ENCODE results near the gene MRGPRF.

The MRGPRF gene

DNA sequence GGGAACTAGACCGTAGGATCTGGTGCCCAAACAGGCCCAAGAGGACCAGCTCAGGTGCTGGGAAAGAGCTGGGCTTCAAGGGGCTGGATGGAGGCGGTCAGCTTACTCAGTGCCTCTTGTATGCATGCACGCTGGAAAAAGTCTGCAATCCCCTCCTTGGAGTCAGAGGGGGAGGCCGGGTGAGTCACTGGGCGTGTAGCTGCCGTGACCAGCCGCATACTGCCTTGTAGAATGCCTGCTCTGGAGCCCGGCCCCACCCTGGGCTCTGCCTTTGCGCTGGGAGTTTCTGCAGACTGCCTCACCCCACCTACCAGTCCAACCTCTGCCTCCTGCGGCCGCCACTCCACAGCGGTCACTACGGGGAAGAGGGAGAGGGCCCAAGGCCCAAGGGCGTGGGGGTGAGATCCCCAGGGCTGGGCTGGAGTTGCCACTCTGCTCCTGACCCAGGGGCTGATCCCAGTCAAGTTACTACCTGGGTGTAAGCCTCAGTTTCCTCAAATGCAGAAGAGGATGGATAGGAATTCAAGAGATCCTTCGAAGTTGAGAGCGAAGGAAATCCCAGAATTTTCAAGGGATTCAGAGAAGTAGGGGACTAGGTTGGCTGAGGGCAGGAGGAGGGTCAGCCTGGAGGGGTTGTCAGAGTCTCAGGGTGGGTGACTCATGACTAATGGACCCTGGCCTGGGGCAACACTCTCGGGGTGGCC lies 4.2 kb downstream of the MRGPRF start:
- DNase-seq (ENCODE audit: low read depth, low spot score): no peak
- Histone ChIP-seq H3K36me3 (ENCODE audit: control insufficient read depth, insufficient read depth, low read length) (peaks cover 4% of the 10 kb centered on the region; the same call in 1 of the 2 replicates), H3K27me3 (ENCODE audit: control insufficient read depth, insufficient read depth, low read length) (no peaks in the 10 kb centered on the region), H3K4me1 (ENCODE audit: control insufficient read depth, insufficient read depth, low read length) (peaks cover 12% of the 10 kb centered on the region), H3K9me3 (ENCODE audit: control insufficient read depth, insufficient read depth, low read length) (no peaks in the 10 kb centered on the region), H3K27ac (ENCODE audit: low read length) (no peak overlapping the region), H3K4me3 (ENCODE audit: low read length) (no peak overlapping the region)
- WGBS (ENCODE audit: insufficient coverage, insufficient read length): no CpG with 5 or more reads among the region's 17 CpGs

DNA sequence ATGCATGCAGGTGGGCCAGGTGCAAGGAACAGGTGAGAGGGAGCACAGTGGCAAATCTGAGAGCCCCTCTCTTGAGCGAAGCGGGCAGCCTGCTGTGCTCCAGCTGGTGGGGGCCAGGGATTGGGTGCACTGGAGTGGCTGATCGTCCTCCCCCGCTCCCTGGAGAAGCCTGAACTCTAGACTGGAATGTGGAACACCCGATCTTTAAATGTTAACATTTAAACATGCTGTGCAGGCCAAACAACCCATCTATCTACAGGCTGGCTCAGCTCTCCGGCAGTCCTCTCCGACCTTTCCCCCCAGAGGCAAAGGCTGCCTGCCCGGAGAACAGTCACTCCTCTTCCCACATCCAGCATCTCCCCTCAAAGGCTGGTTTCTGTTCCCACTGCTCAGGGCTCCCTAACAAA lies 5.1 kb downstream of the MRGPRF start:
- Histone ChIP-seq H3K4me1 (ENCODE audit: control insufficient read depth, insufficient read depth, low read length) (peaks cover 12% of the 10 kb centered on the region), H3K27ac (ENCODE audit: low read length) (no peak overlapping the region), H3K27me3 (ENCODE audit: control insufficient read depth, insufficient read depth, low read length) (no peaks in the 10 kb centered on the region), H3K9me3 (ENCODE audit: control insufficient read depth, insufficient read depth, low read length) (no peaks in the 10 kb centered on the region), H3K36me3 (ENCODE audit: control insufficient read depth, insufficient read depth, low read length) (peaks cover 4% of the 10 kb centered on the region; the same call in 1 of the 2 replicates), H3K4me3 (ENCODE audit: low read length) (no peak overlapping the region)
- no peak for DNase-seq (ENCODE audit: low read depth, low spot score)
- no CpG with 5 or more reads among the region's 8 CpGs for WGBS (ENCODE audit: insufficient coverage, insufficient read length)

DNA sequence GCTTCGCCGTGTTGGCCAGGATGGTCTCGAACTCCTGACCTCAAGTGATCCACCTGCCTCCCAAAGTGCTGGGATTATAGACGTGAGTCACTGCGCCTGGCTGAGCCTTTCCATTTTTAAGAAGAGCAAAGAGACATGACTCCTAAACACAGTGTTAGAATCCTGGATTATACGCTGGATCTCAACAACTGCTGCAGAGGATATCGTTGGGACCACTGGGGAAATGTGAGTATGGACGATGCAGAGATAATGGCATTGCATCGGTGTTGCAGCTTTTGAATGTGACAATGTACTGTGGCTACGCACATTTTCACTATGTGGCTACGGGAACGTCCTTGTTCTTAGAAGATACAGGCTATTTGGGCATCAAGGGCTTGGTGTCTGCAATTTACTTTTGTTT lies 6.2 kb downstream of the MRGPRF start:
- Histone ChIP-seq H3K4me3 (ENCODE audit: low read length) (no peak overlapping the region), H3K27ac (ENCODE audit: low read length) (no peak overlapping the region), H3K9me3 (ENCODE audit: control insufficient read depth, insufficient read depth, low read length) (no peaks in the 10 kb centered on the region), H3K27me3 (ENCODE audit: control insufficient read depth, insufficient read depth, low read length) (no peaks in the 10 kb centered on the region), H3K4me1 (ENCODE audit: control insufficient read depth, insufficient read depth, low read length) (peaks cover 7% of the 10 kb centered on the region), H3K36me3 (ENCODE audit: control insufficient read depth, insufficient read depth, low read length) (peaks cover 4% of the 10 kb centered on the region; the same call in 1 of the 2 replicates)
- no peak for DNase-seq (ENCODE audit: low read depth, low spot score)
- no CpG with 5 or more reads among the region's 12 CpGs for WGBS (ENCODE audit: insufficient coverage, insufficient read length)

DNA sequence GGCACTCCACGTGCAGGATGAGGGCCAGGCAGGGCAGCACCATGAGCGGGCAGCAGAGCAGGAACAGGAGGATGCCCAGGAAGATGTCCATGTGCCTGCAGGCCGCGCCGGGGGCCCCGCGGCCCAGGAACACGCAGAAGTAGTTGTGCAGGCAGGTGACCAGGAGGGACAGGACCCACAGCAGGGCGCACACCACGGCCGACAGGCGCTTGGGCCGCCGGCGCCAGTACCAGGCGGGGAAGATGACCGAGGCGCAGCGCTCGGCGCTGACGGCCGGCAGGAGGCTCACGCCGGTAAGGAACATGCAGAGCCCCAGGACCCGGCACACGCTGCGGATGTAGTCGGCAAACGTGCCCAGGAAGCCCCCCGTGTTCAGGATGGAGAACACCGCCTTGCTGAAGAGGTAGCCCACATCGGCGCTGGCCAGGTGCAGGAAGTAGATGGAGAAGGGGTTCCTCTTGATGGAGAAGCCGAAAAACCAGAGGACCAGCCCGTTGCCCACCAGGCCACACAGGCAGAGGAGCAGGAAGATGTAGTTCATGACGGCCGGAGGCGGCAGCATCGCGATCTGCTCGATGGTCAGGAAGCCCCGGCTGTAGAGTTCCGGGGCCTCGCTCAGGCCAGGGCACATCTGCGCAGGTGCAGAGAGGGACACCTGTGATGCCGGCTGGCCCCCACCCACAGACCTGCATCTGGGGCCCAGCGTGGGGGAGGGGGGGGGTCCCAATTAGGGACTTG lies 7.2 kb downstream of the MRGPRF start:
- Histone ChIP-seq H3K4me1 (ENCODE audit: control insufficient read depth, insufficient read depth, low read length) (peaks cover 4% of the 10 kb centered on the region; the same call in 1 of the 2 replicates), H3K9me3 (ENCODE audit: control insufficient read depth, insufficient read depth, low read length) (no peaks in the 10 kb centered on the region), H3K36me3 (ENCODE audit: control insufficient read depth, insufficient read depth, low read length) (peaks cover 4% of the 10 kb centered on the region; the same call in 1 of the 2 replicates), H3K27ac (ENCODE audit: low read length) (no peak overlapping the region), H3K4me3 (ENCODE audit: low read length) (no peak overlapping the region), H3K27me3 (ENCODE audit: control insufficient read depth, insufficient read depth, low read length) (no peaks in the 10 kb centered on the region)
- no CpG with 5 or more reads among the region's 48 CpGs for WGBS (ENCODE audit: insufficient coverage, insufficient read length)
- no peak for DNase-seq (ENCODE audit: low read depth, low spot score)

DNA sequence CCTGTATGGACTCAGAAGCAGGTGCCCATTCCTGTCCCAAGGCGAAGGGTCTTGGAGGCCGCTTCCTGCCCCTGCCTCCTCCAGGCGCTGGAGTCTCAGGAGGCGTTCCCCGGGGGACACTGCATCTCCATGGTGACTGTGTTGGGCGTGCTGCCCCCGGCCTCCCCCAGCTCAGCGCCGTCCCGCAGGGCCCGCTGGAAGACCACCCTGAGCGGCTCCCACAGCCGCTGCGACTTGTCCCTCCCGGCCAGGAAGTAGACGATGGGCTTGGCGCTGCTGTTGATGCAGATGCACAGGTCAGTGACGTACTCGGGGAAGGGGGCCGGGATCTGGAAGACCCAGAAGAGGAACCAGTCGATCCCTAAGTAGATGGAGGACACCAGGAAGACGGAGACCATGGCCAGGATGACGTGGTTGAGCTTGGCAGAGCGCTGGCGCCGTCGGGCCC lies 7.8 kb downstream of the MRGPRF start:
- H3K27ac ChIP-seq (ENCODE audit: low read length): no peak overlapping the region
- no peaks in the 10 kb centered on the region for H3K9me3 ChIP-seq (ENCODE audit: control insufficient read depth, insufficient read depth, low read length)
- H3K36me3 ChIP-seq (ENCODE audit: control insufficient read depth, insufficient read depth, low read length): peaks cover 4% of the 10 kb centered on the region; the same call in 1 of the 2 replicates
- DNase-seq (ENCODE audit: low read depth, low spot score): no peak
- no CpG with 5 or more reads among the region's 27 CpGs for WGBS (ENCODE audit: insufficient coverage, insufficient read length)
- H3K27me3 ChIP-seq (ENCODE audit: control insufficient read depth, insufficient read depth, low read length): no peaks in the 10 kb centered on the region
- no peak overlapping the region for H3K4me3 ChIP-seq (ENCODE audit: low read length)
- H3K4me1 ChIP-seq (ENCODE audit: control insufficient read depth, insufficient read depth, low read length): no peaks in the 10 kb centered on the region

DNA sequence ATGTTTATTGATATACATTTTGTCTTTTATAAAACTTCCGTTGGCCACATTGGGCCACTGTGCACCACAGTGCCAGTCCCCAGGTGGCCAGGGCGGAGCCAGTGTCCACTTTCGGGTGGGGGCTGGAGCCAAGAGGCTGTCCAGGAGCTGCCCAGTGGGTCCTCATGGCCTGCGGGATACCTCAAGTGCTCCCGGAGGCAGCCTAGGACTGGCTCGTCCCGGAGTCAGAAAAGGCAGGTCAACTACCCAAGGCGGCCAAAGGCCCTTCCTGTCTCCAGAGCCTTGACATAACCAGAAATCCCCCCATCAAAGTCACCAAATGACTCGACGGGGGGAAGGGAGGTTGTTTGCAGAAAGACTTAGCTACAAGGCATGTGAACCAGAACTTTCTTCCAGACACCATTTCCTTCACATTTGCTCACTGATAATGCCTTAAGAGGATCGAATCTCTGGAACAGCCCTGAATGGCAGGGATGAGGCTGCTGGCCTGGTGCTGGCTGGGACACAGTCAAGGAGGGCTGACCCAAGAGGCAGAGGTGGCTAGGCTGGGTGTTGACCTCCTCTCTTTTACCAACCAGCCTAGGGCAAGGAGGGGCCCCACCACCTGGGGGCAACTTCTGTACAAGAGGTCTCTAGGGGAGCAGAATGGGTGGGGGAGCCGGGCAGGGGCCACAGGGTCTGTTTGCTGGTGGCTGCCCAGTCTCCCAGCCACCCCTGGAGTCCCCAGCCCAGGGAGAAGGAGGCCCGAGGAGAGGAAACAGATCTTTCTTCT lies 8.4 kb downstream of the MRGPRF start:
- DNase-seq (ENCODE audit: low read depth, low spot score): no peak
- Histone ChIP-seq H3K36me3 (ENCODE audit: control insufficient read depth, insufficient read depth, low read length) (peaks cover 4% of the 10 kb centered on the region; the same call in 1 of the 2 replicates), H3K4me3 (ENCODE audit: low read length) (no peak overlapping the region), H3K27me3 (ENCODE audit: control insufficient read depth, insufficient read depth, low read length) (no peaks in the 10 kb centered on the region), H3K4me1 (ENCODE audit: control insufficient read depth, insufficient read depth, low read length) (no peaks in the 10 kb centered on the region), H3K27ac (ENCODE audit: low read length) (no peak overlapping the region), H3K9me3 (ENCODE audit: control insufficient read depth, insufficient read depth, low read length) (no peaks in the 10 kb centered on the region)
- WGBS (ENCODE audit: insufficient coverage, insufficient read length): no CpG with 5 or more reads among the region's 13 CpGs

DNA sequence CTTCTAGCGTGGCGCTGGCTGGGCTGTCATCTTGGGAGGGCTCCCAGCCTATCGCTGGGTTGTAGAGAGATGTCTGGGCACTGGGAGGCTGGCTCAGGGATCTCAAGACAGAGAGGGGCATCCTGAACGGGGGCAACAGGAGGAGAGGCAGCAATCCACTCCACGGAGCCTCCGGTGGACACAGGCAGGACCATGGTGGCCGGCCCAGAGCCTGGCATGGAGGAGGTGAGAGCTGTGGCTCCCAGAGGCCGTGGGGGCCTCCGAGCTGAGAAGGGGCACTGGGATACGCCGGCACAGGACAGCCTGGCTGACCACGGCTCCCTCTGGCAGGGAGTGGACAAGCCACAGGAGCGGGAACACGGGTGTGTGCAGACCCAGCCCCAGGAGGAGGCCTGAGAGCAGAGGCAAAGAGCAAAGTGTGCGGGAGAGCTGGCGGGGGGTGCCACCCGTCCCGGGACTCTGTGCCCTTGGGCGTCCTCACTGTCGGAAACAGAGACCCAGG lies 9.1 kb downstream of the MRGPRF start:
- no peaks in the 10 kb centered on the region for H3K27me3 ChIP-seq (ENCODE audit: control insufficient read depth, insufficient read depth, low read length)
- H3K4me1 ChIP-seq (ENCODE audit: control insufficient read depth, insufficient read depth, low read length): no peaks in the 10 kb centered on the region
- peaks cover 4% of the 10 kb centered on the region; the same call in 1 of the 2 replicates for H3K36me3 ChIP-seq (ENCODE audit: control insufficient read depth, insufficient read depth, low read length)
- H3K27ac ChIP-seq (ENCODE audit: low read length): no peak overlapping the region
- no peaks in the 10 kb centered on the region for H3K9me3 ChIP-seq (ENCODE audit: control insufficient read depth, insufficient read depth, low read length)
- DNase-seq (ENCODE audit: low read depth, low spot score): no peak
- H3K4me3 ChIP-seq (ENCODE audit: low read length): no peak overlapping the region
- no CpG with 5 or more reads among the region's 20 CpGs for WGBS (ENCODE audit: insufficient coverage, insufficient read length)

DNA sequence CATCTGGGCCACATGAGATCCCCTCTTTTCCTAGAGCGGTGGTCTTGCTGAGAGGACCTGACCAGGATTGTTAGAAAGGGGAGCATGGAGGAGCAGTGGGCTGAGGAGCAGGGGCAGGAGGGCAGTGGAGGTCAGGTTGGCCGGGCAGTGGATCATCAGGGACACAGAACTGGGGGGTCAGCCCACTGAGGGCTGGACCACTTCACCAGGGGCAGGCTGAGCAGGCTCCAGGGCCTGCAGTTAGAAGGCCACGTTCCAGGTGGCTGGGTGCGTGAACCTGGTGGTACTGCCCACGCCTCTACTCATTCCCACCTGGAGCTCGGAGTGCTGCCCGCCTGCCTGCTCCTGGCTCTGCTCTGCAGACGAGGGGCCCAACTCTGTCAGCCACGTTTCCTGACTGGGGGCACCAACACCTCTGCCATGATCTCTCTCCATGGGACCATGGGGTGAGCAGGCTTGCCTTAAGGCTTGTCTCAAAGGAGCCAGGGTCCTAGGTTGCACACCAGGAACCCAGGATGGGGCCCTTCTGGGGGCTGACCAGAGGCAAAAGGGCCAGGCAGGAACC lies 9.7 kb downstream of the MRGPRF start:
- H3K9me3 ChIP-seq (ENCODE audit: control insufficient read depth, insufficient read depth, low read length): no peaks in the 10 kb centered on the region
- H3K4me3 ChIP-seq (ENCODE audit: low read length): no peak overlapping the region
- no CpG with 5 or more reads among the region's 9 CpGs for WGBS (ENCODE audit: insufficient coverage, insufficient read length)
- H3K27ac ChIP-seq (ENCODE audit: low read length): no peak overlapping the region
- no peak for DNase-seq (ENCODE audit: low read depth, low spot score)
- H3K4me1 ChIP-seq (ENCODE audit: control insufficient read depth, insufficient read depth, low read length): peaks cover 2% of the 10 kb centered on the region; the same call in 1 of the 2 replicates
- peaks cover 4% of the 10 kb centered on the region; the same call in 1 of the 2 replicates for H3K36me3 ChIP-seq (ENCODE audit: control insufficient read depth, insufficient read depth, low read length)
- H3K27me3 ChIP-seq (ENCODE audit: control insufficient read depth, insufficient read depth, low read length): no peaks in the 10 kb centered on the region

DNA sequence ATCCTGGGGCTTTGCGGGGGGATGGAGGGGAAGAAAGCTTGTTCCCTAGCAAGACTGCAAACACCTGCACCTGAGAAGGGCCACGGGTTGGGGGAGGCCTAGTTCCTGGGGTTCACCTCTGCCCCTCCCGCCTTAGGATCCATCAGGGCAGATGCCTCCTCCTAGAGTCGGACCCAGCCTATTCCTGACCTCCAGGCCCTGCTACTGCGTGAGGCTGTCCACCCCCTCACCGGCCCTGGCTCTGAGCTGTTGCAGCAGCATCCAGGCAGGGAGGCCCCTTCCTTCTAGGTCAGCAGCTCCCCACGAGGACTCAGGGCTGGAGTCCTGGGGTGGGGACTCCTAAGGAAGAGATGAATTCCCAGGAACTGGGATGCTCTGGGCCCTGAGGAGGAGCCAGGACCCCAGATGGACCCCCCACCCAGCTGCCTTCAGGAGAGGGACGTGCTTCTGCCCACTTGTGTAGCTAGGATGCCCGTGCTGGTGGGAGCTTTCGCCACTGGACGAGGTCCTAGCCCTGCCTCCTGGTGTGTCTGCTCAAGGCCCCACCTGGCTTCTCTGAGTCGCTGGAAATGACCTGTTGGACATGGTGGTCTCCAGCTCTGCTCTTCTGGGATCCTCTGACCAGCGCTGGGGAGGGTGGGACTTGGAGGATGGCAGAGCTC lies 10.3 kb downstream of the MRGPRF start:
- Histone ChIP-seq H3K27ac (ENCODE audit: low read length) (no peak overlapping the region), H3K36me3 (ENCODE audit: control insufficient read depth, insufficient read depth, low read length) (peaks cover 4% of the 10 kb centered on the region; the same call in 1 of the 2 replicates), H3K4me1 (ENCODE audit: control insufficient read depth, insufficient read depth, low read length) (peaks cover 5% of the 10 kb centered on the region; the same call in 1 of the 2 replicates), H3K9me3 (ENCODE audit: control insufficient read depth, insufficient read depth, low read length) (no peaks in the 10 kb centered on the region), H3K27me3 (ENCODE audit: control insufficient read depth, insufficient read depth, low read length) (no peaks in the 10 kb centered on the region), H3K4me3 (ENCODE audit: low read length) (no peak overlapping the region)
- no CpG with 5 or more reads among the region's 13 CpGs for WGBS (ENCODE audit: insufficient coverage, insufficient read length)
- DNase-seq (ENCODE audit: low read depth, low spot score): no peak

Measured in iPS DF 6.9 (cell line).